GM23248 (cell line): ENCODE data around the gene FDPS.

Experiments
- EZH2 ChIP-seq: fragments of 200-600 bp; sonication (generic); IDR thresholded peaks from 2 replicates; pipeline ENCODE4 v1.6.1; 2018; ENCODE audit warnings: antibody characterized with exemption, mild to moderate bottlenecking; ENCODE audit not compliant: insufficient read depth, poor library complexity, severe bottlenecking
- EZH2phosphoT487 ChIP-seq: fragments of 200-600 bp; sonication (generic); IDR thresholded peaks from 2 replicates; pipeline ENCODE4 v1.6.1; 2018; ENCODE audit warnings: antibody characterized with exemption, moderate library complexity, mild to moderate bottlenecking, low read depth; ENCODE audit not compliant: insufficient read depth

GRCh38 chr1:155334962-155335361 is 26.3 kb downstream of the FDPS start:
- TF ChIP-seq EZH2 (no peak), EZH2phosphoT487 (no peak)
